HG02763 (cell line): Measurements from ENCODE around the gene MTHFD1L.
"Not testable (repeated sequence)": the region's sequence is repeated elsewhere in the genome, so short reads cannot be mapped to it uniquely, and the experiment has no call there.

Experiments
- ATAC-seq: cut with Tn5 transposase; IDR thresholded peaks from one replicate; pipeline ENCODE4 v1.9.1; 2021; ENCODE audit warnings: mild to moderate bottlenecking, moderate library complexity; ENCODE audit not compliant: unreplicated experiment

Gene MTHFD1L

DNA sequence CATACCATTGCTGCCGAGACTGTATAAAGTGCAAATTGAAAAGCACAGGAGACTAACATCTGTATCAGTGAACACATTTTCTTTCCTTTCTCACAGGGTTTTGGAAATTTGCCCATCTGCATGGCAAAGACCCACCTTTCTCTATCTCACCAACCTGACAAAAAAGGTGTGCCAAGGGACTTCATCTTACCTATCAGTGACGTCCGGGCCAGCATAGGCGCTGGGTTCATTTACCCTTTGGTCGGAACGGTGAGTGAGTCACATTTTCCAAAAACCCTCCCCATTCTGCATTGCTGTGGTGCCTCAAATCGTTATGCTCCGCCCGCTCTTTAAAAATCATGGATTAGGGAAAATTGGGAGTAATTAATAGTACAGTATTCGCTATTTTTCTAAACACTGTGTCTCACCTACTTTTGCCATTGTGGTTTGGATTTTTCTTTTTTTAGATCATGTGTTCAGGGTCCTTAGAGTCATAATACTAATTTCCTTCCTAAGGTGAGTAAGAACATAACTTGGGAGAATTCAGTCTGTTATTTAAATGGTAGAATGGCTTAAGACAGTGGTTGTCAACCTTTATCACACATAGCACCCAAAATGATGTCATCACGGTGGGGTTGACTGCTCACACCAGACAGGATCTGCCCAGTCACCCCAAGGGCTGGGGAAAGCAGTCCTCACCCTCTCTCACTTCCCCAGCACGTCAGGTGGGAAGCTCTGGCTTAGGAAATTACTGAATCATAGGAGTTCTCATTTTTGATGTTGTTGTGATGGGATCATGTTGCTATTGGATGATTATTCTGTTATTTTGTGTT lies 171.6 kb downstream of the MTHFD1L start:
- ATAC-seq = no peak

DNA sequence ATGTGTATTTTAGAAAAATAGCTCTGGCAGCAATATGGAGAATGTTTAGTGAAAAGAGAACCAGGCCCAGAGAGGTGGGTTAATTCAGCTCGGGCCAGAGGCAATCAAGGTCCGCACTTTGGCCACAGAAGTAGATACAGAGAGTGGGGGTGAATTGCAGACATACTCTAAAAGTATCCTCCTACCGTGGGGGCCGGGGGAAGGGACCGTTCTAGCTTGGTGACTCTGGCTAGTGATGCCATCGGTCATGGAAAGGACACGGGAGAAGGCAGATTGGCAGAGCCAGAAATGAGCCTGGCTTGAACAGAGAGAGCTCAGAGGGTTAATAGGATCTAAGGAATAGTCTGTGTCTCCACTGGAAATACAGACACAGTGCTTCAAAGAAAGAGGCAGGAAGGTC lies 173.1 kb downstream of the MTHFD1L start:
- no peak for ATAC-seq

DNA sequence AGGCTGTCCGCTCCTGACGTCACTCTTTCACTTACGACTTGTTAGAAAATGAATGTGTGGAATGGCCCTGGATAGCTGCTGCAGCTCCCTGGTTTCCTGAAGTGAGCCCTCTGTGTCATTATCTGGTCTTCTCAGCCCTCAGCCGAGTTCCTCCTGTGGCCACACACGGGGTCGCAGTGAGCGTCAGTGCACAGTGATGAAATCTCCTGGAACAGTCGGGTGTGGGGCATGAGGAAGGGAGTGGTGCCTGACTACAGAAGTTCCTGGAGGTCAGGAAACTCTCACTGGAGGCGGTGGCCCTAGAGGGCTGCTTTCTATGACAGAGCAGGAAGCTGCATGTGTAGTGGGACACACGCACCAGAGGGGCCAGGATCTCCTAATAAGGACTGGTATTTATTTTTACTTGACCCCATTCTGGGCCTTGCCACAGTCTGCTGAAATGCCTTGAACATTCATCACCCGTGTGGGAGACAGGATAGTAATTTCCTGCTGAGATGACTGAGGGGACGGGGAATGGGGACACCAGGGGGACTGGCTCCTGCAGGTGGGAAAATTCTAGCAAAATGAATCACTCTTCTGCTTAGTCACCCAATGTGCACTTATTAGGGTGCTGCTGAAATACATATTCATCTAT lies 175.5 kb downstream of the MTHFD1L start:
- ATAC-seq = not testable (repeated sequence)

DNA sequence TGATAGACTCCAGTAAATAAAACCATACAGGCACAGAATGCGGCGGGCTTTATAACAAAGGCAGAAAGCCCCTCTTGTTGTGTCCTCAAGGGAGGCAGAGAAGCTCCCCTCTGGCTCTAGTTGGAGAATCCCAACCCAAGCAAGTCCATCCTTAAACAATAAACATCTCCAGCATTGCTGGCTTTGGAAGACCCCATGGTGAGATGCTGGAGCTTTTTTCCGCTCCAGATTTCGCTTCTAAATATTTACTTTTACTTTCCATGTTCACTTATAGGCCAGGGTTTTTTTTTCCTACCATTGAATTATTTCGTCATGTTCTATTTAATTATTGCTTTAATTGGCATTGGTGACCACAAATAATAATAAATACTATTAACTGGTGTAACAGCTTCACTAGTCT lies 176.2 kb downstream of the MTHFD1L start:
- ATAC-seq = no peak

DNA sequence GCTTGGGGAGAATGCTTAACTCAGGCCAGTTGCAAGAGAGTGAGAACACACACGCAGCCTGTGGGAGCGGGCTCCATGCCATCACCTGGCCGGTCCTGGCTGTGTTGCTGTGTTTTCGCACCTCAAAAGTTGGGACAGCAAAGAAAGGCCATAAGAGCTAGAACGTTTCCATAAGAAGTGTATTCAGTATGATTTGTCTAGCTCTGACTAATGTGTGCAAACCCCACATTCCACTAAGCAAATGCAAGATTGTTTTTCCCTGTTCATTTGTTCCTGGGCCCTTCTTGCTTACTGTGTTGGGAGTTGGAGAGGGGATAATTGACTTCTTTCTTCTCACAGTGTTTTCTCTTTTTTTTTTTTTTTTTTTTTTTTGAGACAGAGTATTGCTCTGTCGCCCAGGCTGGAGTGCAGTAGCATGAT lies 177.4 kb downstream of the MTHFD1L start:
- not testable (repeated sequence) for ATAC-seq

DNA sequence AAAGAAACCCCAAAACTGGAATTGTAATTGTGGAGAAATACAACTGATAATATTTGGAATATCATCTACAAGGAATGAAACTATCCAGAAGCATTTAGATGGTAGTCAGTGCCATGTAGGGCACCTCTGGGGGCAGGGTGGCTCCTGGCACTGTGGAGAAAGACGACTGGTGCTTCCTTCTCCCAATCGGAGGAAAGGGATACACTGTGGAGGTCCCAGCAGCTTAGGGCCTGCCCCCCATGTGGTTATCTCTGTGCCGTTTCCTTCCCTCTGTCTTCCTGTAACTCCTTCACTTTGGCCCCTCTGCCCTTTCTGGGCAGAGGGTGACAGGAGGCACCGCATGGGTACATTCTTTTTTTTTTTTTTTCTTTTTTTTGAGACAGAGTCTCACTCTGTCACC lies 178.4 kb downstream of the MTHFD1L start:
- ATAC-seq = no peak

DNA sequence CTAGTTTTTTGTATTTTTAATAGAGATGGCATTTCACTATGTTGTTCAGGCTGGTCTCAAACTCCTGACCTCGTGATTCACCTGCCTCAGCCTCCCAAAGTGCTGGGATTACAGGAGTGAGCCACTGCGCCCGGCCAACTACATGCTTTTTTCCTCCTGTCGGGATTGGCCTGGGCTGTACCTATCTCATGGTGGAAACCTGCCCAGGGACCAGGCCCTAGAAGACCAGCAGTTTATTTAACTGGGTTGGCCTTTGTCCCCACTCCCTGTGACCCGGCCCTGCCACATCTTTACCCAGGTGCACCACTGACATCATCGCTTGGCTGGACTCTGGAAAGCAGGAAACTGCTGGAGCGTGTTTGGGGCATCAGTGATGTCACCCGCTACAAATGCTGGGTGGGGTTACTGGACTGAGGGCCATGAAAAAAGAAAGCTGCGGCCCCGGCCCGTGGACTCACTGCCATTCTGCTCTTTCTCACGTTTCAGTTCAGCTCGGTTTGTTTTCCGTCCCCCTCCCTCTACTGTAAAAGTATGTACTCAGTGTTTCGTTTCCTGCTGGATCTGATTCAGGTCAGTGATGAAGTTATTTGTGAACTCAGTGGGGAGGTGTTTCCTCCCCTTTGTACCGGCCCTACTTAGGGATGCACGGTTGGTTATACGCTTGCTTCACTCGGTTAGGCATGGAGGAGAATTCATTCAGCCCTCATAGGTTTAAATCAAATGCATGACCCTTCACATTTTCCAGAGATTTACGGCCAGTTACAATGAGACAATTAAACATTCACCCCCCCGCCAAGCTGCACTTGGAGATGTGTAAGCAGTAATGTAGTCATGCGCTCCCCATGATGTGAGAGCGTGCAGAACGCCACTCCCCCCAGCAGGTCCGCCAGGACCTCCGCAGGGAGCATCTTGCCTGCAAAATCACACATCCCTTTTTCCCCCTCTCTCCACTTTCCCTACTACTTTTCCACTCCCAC lies 179.3 kb downstream of the MTHFD1L start:
- ATAC-seq = no peak

DNA sequence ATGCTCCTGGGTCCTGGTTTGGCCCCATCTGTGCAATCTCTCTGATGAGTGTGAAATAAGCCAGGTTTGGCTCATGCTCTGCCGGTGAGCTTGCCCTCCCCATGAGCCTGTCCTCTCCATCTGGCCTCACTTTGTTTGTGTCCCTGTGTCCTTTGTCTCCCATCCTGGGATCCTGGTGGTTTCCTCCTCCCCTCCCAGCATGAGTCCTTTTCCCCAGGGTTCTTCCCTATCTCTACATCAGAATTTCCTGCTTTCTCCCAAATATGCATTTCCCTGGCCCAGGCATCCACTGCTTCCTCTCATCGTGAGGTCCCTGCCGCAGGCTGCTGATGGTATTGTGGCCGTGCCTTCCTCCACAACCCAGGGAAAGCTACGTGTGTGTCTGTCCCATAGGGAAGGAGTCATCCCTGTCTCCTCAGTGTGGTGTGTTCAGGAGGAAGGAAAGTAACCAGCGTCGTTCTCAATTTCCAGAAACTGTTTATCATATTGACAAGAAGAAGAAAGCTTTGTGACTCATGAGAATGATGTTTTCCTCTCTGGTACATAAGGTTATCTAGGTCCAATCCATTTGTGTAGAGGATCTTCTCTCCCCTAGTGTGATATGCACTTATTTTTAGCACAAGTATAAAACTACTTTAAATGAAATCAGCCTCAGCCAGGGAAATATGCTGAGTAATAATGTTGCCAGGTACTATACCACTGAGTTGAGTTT lies 180.2 kb downstream of the MTHFD1L start:
- not testable (repeated sequence) for ATAC-seq

DNA sequence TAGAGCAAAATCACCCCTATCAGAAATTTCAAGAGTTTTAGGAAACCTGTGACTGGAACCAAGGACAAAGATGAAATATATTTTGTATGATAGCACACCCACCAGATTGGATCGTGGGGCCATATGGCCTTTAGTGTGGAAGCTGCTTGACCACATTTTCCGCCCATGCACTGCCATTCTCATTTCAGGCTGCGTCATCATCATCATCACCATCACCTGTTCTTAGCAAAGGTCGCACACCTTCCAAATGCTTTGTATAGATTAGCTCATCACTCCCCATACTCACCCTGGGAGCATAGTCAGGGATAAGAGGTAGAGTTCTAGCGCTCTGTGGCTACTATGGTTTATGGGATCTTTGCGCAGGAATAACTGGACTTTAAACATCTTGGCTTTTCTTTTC lies 185.7 kb downstream of the MTHFD1L start:
- no peak for ATAC-seq

DNA sequence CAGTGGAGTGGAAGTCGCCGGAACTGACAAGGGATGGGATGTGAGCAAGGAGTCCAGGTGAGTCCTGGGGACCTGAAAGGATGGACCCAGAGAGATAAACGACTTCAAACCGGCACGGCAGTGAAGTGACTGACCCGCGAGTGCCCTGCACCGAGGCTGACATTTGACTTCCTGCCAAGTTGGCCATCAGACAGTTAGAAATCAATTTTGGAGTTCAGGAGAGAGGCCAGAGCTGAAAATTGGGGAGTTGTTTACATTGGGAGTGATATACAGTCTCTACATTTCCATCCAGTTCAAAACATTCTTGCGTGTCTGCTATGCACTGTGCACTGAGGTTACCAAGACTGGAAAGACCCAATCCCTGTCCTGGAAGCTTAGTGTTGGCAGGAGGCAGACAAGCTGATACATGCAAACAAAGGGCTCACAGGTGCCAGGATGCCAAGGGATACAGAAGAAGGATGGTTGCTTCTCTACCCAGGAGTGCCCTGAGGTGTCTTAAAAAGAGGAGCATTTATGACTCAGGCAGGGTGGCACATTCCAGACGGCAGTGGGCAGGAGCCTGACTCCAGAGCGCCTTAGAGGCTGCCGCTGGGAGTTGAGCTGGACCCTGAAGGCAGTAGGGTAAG lies 186.6 kb downstream of the MTHFD1L start:
- ATAC-seq = no peak

DNA sequence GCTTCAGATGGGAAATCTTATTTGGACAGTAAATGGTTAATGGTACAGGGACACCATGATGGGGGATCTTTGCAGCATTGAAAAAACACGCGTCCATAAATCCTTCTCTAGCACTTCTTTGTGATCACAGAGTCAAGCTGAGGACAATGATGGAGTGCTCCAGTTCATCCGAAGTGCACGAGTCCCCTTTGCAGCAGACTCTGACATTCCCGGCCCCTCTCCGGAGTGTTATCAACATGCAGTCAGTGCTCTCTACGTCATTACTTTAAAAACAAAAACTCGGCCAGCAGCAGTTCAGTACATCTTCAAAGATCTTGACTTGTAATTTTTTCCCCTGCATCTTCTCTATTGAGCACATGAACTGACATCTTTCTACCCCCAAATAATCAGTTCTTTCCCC lies 188.8 kb downstream of the MTHFD1L start:
- no peak for ATAC-seq

DNA sequence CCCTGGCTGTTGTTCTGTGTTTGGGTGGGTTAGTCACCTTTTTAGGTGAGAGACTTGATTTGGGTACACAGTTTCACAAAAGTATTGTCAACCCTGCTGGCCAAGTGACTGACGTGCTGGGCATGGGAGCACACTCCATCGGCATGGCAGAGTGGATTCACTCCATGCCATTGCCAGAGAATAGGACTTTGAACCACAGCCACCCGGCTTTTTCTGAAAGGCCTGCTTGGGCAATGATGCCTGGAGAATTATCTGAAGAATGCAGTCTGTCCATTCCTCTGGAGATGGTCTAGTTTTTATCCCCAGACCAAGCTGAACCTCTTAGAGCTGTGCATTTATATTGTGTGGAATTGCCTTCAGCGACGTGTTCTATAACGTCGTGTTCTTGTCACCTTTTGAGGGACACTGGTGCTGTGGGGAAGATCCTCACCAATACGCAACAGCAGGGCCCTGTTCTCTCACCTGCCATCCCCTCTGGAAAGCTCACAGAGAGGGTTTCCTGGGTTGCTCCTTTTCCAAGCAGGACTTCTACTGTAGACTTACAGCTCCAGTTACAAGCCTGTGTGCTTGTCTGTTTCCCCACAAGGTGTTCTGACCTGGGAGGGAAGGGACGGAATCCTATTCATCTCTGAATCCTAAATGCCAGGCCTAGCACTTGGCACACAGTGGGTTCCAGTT lies 190.9 kb downstream of the MTHFD1L start:
- ATAC-seq = no peak

DNA sequence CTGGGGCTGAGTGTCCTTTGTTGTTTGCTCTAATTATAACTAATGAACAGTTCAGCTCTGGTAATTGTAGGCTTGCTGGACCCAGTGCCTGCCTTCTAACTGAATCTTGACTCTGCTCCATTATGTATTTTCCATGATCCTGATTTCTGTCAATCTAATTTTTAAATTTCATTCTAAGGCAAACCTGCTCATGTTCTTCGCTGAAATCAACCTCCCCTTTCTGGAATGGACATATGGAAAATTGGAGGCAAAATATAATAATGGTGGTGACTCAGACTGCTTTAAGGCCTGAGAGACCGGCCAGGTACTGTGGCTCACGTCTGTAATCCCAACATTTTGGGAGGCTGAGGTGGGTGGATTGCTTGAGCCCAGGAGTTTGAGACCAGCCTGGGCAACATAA lies 191.6 kb downstream of the MTHFD1L start:
- no peak for ATAC-seq

DNA sequence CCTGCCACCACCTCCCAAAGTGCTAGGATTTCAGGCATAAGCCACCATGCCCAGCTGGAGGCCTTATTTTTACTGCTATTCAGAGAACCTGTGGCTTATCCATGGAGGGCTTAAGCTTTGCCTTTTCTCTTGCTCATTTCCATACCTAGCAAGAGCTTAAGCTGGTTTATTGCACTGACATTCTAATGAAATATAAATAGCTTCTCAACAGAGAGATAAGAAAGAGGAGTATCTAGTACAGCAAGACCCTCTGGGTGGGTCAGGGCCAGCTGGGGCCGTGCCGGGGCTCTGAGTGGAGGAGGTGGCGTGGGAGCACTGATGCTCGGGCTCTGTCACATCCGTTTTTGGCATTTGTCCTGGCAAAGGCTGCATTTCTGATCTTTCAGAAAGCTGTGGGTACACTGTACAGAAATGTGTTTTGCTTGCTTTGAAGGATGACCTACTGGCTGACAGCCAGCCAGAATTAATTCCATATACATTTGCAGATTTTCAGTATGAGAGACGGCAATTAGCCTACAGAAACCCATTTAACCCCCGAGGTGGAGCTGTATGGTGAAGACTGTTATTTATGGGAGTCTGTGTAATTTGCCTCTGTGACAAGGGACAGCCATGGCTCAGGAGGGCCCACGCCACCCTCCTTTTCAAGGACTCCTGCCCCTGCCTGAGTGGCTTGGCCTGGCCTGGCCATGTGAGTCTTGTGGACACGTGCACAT lies 192.7 kb downstream of the MTHFD1L start:
- no peak for ATAC-seq

DNA sequence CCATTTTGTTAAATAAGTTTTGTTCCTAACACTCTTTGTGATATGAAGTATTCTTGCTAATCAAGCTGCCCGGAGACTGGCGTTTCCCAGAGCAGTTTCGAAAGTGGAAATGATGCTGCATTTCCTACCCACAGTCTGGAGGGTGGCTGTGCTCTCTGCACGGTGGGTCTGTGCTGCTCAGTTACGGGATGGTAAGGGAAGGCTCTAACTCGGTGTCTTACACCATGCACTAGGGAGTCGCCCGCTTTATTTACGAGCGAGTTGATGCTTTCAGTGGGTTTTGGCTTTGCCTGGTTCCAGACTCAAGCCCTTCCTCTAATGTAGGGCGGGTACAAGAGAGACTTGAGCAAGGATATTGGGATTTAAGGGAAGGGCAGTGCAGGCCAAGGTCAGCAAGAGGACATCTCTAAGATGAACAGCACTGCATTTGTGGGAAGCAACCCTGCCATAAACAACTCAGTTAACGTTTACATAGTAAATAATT lies 194.2 kb downstream of the MTHFD1L start:
- ATAC-seq = no peak

DNA sequence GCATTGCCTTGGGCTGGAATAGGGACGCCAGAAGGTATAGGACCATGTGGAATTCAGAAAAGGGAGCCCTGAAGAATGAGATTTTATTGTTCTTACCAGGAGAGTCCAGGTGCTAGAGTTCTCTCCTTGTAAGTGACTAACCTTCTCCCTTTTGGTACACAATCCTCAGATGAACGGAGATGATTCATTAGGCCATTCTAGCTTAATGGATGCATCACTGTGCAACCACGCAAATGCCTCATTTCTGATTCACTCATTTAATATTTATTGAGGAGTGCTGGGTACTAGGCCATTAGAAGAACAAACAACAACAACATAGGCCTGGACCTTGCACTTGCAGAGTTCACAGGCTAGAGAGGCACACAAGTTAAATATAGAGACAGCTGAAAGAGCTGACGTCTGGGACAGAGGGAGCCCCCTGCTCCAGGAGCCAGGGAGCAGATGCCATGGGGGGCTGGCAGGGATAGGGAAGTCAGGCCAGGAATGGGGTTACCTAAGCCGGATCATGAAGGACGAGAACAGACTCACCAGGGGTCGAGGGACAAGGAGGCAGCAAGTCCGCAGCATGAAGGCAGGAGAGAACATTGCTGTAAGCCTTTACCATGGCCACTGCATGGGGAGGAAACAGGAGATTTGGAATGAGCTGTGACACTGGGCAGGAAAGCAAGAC lies 194.7 kb downstream of the MTHFD1L start:
- no peak for ATAC-seq

DNA sequence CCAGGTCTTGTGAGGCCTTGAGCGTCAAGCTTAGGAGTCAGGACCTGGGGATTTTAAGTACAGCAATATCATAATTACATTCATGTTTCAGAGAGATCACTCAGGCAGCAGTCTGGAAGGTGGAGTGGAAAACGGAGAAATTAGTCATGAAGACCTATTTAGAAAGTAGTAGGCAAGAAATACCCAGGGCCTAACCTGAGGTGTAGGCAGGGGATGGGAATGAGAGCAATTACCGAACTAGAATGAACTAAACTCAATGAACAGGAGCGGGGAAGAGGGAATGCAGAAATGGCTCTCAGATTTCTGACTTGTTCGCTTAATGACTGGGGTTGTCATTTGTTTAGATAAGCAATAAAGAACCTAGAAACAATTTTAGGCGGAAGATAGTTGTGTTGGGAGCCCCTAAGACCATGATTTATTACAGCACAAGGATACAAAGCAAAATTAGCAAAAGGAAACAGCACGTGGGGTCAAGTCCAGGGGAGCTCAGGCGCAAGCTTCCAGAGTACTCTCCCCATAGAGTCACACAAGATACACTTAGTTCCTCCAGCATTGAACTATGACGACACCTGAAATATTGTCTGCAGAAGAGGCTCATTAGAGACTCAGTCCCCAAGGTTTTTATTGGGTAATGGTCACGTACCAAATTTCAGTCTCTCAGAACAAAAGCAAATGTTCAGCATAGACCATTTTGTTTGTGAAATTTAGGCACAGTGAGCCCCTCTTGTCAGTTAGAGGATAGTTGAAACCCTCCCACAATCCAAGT lies 195.4 kb downstream of the MTHFD1L start:
- ATAC-seq = no peak

DNA sequence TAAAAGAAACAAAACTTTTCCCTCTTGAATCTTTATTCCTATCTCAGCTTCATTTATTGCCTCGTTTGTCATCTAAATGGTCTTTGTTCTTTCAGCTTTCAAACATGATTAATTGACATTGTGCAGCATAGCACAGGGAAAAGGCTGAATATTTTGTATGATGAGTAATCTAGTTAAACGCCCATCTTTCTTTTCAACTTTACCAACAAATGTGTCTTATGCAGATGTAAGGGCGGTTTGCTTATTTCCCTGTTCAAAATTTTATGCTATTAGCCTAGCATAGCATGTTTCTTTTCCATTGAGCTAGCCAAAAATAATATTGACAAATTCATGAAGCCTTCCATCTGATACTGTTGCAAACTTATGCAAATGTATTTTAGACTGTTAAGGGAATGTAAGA lies 197.8 kb downstream of the MTHFD1L start:
- ATAC-seq = no peak
